ENCODE results near the gene ARHGAP18. TPM values are rescaled to one million over a fixed set of nuclear protein-coding genes. Genes with fewer than 3 reads are reported as not detected.

The ARHGAP18 gene
- total and polyA plus RNA-seq, 8 donors: 8.2 to 41.0 (median 27.2) TPM

DNA sequence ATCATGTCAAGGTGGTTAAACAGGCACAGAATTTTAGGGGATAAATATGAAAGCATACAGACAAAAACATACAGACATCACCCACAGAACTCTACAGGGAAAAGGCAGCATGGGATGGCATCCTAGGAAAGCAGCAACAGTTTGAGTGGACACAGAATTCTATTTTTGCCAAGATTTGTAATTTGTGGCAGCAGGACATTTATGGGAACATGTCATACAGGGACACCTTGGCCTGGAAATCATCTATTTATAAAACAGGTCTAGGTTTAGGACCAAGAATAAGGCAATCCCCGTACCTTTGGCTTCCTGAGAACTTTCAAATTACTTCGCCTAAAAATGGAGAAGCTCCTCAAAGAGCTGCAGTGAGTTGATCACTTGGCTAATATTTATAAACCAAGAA lies 17.5 kb downstream of the ARHGAP18 start:
- TF ChIP-seq, protein P1, sequence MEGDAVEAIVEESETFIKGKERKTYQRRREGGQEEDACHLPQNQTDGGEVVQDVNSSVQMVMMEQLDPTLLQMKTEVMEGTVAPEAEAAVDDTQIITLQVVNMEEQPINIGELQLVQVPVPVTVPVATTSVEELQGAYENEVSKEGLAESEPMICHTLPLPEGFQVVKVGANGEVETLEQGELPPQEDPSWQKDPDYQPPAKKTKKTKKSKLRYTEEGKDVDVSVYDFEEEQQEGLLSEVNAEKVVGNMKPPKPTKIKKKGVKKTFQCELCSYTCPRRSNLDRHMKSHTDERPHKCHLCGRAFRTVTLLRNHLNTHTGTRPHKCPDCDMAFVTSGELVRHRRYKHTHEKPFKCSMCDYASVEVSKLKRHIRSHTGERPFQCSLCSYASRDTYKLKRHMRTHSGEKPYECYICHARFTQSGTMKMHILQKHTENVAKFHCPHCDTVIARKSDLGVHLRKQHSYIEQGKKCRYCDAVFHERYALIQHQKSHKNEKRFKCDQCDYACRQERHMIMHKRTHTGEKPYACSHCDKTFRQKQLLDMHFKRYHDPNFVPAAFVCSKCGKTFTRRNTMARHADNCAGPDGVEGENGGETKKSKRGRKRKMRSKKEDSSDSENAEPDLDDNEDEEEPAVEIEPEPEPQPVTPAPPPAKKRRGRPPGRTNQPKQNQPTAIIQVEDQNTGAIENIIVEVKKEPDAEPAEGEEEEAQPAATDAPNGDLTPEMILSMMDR (IDR thresholded peaks at IDR 0.05): no peak
- H3K4me1 ChIP-seq: peaks cover 31 to 61% (median 46%) of the 10 kb centered on the region in 3 donors
- 84 to 96% methylated on average over 2 of the region's 2 CpGs for WGBS, 2 donors
- no peaks in the 10 kb centered on the region for H3K9me3 ChIP-seq
- DNase-seq (no peak), ATAC-seq (no peak), FAIRE-seq (no peak)
- H3K27me3 ChIP-seq: no peaks in the 10 kb centered on the region
- H3K36me3 ChIP-seq: no peaks in the 10 kb centered on the region
- no peak overlapping the region for H3K4me3 ChIP-seq
- no peak overlapping the region for H3K27ac ChIP-seq
- intact Hi-C loops (cut with DNase I): no loop called here

DNA sequence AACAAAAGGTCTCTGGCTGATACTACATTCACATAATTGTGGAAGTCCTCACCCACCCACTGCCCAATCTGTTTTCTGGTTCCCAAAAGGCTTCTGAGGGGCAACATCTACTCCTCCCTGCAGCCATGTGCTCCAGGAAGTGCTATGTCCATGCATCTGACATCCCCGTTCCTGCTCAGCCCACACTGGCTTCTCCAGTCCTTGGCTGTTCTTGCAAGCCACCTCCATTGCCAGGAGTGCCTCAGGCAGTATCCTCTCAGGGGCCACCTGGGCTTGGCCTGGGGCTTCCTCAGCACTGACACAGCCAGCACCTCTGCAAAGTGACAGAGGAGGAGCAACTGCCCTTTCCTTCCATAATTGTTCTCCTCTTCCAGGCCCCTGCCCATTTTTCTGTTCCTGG lies 18.3 kb downstream of the ARHGAP18 start:
- ATAC-seq: peak in 1 of 4 donors; percentile 36
- 55 to 74% methylated on average over 1 of the region's 1 CpG for WGBS, 2 donors
- Histone ChIP-seq H3K27me3 (no peaks in the 10 kb centered on the region), H3K36me3 (no peaks in the 10 kb centered on the region), H3K4me3 (no peak overlapping the region), H3K9me3 (no peaks in the 10 kb centered on the region), H3K27ac (no peak overlapping the region), H3K4me1 (peaks cover 28 to 55% (median 40%) of the 10 kb centered on the region in 3 donors)
- DNase-seq: no peak
- FAIRE-seq: no peak
- intact Hi-C loops (cut with DNase I): no loop called here
- TF ChIP-seq, protein P1 (IDR thresholded peaks at IDR 0.05): no peak

GRCh38 chr6:129691043-129691640 lies 18.8 kb downstream of the ARHGAP18 start:
- FAIRE-seq (no peak), ATAC-seq (no peak), DNase-seq (no peak)
- intact Hi-C loops (cut with DNase I): no loop called here
- Histone ChIP-seq H3K9me3 (no peaks in the 10 kb centered on the region), H3K27me3 (no peaks in the 10 kb centered on the region), H3K27ac (no peak overlapping the region), H3K4me1 (peaks cover 27 to 49% (median 35%) of the 10 kb centered on the region in 3 donors), H3K4me3 (no peak overlapping the region), H3K36me3 (no peaks in the 10 kb centered on the region)
- WGBS, 2 donors: 92 to 96% methylated on average over 5 of the region's 5 CpGs
- TF ChIP-seq, protein P1 (IDR thresholded peaks at IDR 0.05): no peak

GRCh38 chr6:129686941-129687627 lies 22.9 kb downstream of the ARHGAP18 start:
- no peak overlapping the region for H3K4me3 ChIP-seq
- DNase-seq (no peak), FAIRE-seq (no peak), ATAC-seq (no peak)
- TF ChIP-seq, protein P1 (IDR thresholded peaks at IDR 0.05): no peak
- no peaks in the 10 kb centered on the region for H3K9me3 ChIP-seq
- WGBS, 2 donors: 89 to 95% methylated on average over 6 to 7 of the region's 7 CpGs
- H3K27ac ChIP-seq: peak overlapping the region in 1 of 4 donors; percentile 34
- no peaks in the 10 kb centered on the region for H3K36me3 ChIP-seq
- intact Hi-C loops (cut with DNase I): no loop called here
- peaks cover 24 to 53% (median 40%) of the 10 kb centered on the region in 3 donors for H3K4me1 ChIP-seq
- no peaks in the 10 kb centered on the region for H3K27me3 ChIP-seq

DNA sequence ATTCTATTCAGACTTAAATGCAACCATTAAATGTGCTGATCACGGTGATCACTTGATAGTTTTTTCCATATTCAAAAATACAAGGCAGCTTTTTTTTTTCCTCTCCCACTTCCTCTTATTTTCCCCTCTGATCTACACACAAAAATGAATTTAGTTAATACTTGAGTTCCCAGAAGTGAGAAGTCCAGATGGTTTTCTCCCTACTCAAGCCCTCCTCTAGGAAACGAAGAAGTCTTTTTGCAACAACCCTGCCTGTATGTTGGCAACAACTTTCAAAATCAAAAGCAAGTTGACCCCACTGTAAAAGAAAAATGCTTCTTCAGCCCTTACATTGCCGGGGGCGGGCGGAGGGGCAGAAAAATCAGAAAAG lies 24.3 kb downstream of the ARHGAP18 start:
- H3K27me3 ChIP-seq: no peaks in the 10 kb centered on the region
- ATAC-seq (peak in 1 of 4 donors; percentile 3), DNase-seq (no peak), FAIRE-seq (no peak)
- H3K4me1 ChIP-seq: peaks cover 30 to 59% (median 51%) of the 10 kb centered on the region in 3 donors
- no peaks in the 10 kb centered on the region for H3K36me3 ChIP-seq
- H3K4me3 ChIP-seq: no peak overlapping the region
- intact Hi-C loops (cut with DNase I): no loop called here
- 86% methylated on average over 5 of the region's 5 CpGs for WGBS, 2 donors
- TF ChIP-seq, protein P1 (IDR thresholded peaks at IDR 0.05): no peak
- H3K27ac ChIP-seq: peak overlapping the region in 3 of 4 donors; percentile 76 to 91 (median 78)
- H3K9me3 ChIP-seq: no peaks in the 10 kb centered on the region
